GM18520 (cell line): ENCODE measurements around the gene DUOXA1.

Source experiments
- ATAC-seq: cut with Tn5 transposase; IDR thresholded peaks from one replicate; pipeline ENCODE4 v1.9.1; 2021; ENCODE audit not compliant: unreplicated experiment

DUOXA1 gene

GRCh38 chr15:45129651-45130129 is at the start of gene DUOXA1, which contains the start of gene DUOX1:
DUOXA1 (minus strand) TSS chr15:45129879; CDS start chr15:45123014, 6,865 bp downstream.
DUOX1 (plus strand) TSS chr15:45129994; CDS start chr15:45131967, 1,973 bp downstream.
- no peak for ATAC-seq

- ATAC-seq, result no peak
Observed at GRCh38 chr15:45177285-45177684, 47.6 kb upstream of the DUOXA1 start.

- no peak for ATAC-seq
Observed at GRCh38 chr15:45174577-45174976, 44.9 kb upstream of the DUOXA1 start.

- ATAC-seq, result no peak
Observed at GRCh38 chr15:45174069-45174468, 44.4 kb upstream of the DUOXA1 start.

GRCh38 chr15:45171912-45172311 is 42.2 kb upstream of the DUOXA1 start:
- no peak for ATAC-seq

- ATAC-seq, result no peak
Observed at GRCh38 chr15:45169608-45170480, 40.2 kb upstream of the DUOXA1 start.

- no peak for ATAC-seq
Observed at GRCh38 chr15:45168751-45169551, 39.3 kb upstream of the DUOXA1 start.

GRCh38 chr15:45168286-45168685 is 38.6 kb upstream of the DUOXA1 start:
- no peak for ATAC-seq

- ATAC-seq, result no peak
Observed at GRCh38 chr15:45167631-45168205, 38.0 kb upstream of the DUOXA1 start.

- peak; percentile 91 for ATAC-seq
Observed at GRCh38 chr15:45166834-45167630, 37.4 kb upstream of the DUOXA1 start.

GRCh38 chr15:45165536-45165935 is 35.9 kb upstream of the DUOXA1 start:
- no peak for ATAC-seq

GRCh38 chr15:45164914-45165313 is 35.2 kb upstream of the DUOXA1 start:
- ATAC-seq, result no peak

GRCh38 chr15:45163508-45163856 is 33.8 kb upstream of the DUOXA1 start:
- no peak for ATAC-seq

GRCh38 chr15:45162771-45163507 is 33.3 kb upstream of the DUOXA1 start:
- no peak for ATAC-seq

GRCh38 chr15:45161666-45162065 is 32.0 kb upstream of the DUOXA1 start:
- ATAC-seq, result no peak

- ATAC-seq, result no peak
Observed at GRCh38 chr15:45157974-45158373, 28.3 kb upstream of the DUOXA1 start.

- ATAC-seq, result no peak
Observed at GRCh38 chr15:45156744-45157455, 27.2 kb upstream of the DUOXA1 start.

- no peak for ATAC-seq
Observed at GRCh38 chr15:45155739-45156138, 26.1 kb upstream of the DUOXA1 start.
